IMR-90 (cell line): ENCODE data around the gene ZNF358. TPM values are rescaled to one million over a fixed set of nuclear protein-coding genes. Genes with fewer than 3 reads are reported as not detected.

Source experiments
- ATAC-seq: fragments of 200-7000 bp; cut with Tn5 transposase; 2 replicates; pipeline ENCODE4 v1.9.1; 2020; ENCODE audit warnings: low read depth, mild to moderate bottlenecking, moderate library complexity
- BruUV-seq: library from RNA; stranded (reverse); fragments of 400-500 nt; replicated peaks from 2 replicates; lab custom pipeline; 2021; lab: Mats Ljungman, UMichigan
- CTCF ChIA-PET: fragments of 300-600 bp; formaldehyde crosslinking; extraction: SDS; loops from one replicate; lab custom pipeline; 2021; ENCODE audit warnings: antibody characterized with exemption; lab: Yijun Ruan, JAX
- POLR2A ChIA-PET: fragments of 300-600 bp; sonication (Branson Sonifier 250); formaldehyde crosslinking; loops from one replicate; lab custom pipeline; 2022; ENCODE audit warnings: antibody characterized with exemption; ENCODE audit not compliant: unreplicated experiment; lab: Charles Lee
- DNase-seq: peaks from one replicate; pipeline ENCODE4 v3.0.0; 2013
- H2AFZ ChIP-seq: replicated peaks from 2 replicates; pipeline ENCODE3; 2013; ENCODE audit warnings: low read length, mild to moderate bottlenecking; ENCODE audit not compliant: poor library complexity
- H2AK5ac ChIP-seq: 2 replicates; pipeline ENCODE4 v1.6.1; 2013; ENCODE audit warnings: low read depth, low read length, inconsistent platforms
- H2AK9ac ChIP-seq: replicated peaks from 2 replicates; pipeline ENCODE3; 2013; ENCODE audit warnings: mild to moderate bottlenecking, low read depth, low read length, moderate library complexity; ENCODE audit not compliant: poor library complexity
- H2BK120ac ChIP-seq: 2 replicates; pipeline ENCODE4 v1.6.1; 2013; ENCODE audit warnings: low read depth, low read length, inconsistent platforms
- H2BK15ac ChIP-seq: 3 replicates; pipeline ENCODE4 v1.6.1; 2013; ENCODE audit warnings: low read depth, low read length, inconsistent platforms
- H2BK20ac ChIP-seq: 2 replicates; pipeline ENCODE4 v1.6.1; 2013; ENCODE audit warnings: low read depth, mild to moderate bottlenecking, inconsistent platforms, low read length, moderate library complexity
- H2BK5ac ChIP-seq: 2 replicates; pipeline ENCODE4 v1.6.1; 2013; ENCODE audit warnings: mild to moderate bottlenecking, low read depth, low read length, inconsistent platforms; ENCODE audit not compliant: poor library complexity, severe bottlenecking
- H3K14ac ChIP-seq: replicated peaks from 2 replicates; pipeline ENCODE4 v1.6.1; 2013; ENCODE audit warnings: low read depth, low read length, inconsistent platforms
- H3K18ac ChIP-seq: 2 replicates; pipeline ENCODE4 v1.6.1; 2013; ENCODE audit warnings: low read depth, low read length, control low read depth
- H3K23ac ChIP-seq: 2 replicates; pipeline ENCODE4 v1.6.1; 2013; ENCODE audit warnings: low read depth, low read length, inconsistent platforms
- H3K27ac ChIP-seq: 2 replicates; pipeline ENCODE4 v1.5.1; 2013; ENCODE audit warnings: mild to moderate bottlenecking, control low read depth, low read length; ENCODE audit not compliant: insufficient read depth
- H3K27me3 ChIP-seq: 2 replicates; pipeline ENCODE4 v1.6.1; 2013; ENCODE audit warnings: low read length; ENCODE audit not compliant: control insufficient read depth, insufficient read depth
- H3K36me3 ChIP-seq: 2 replicates; pipeline ENCODE4 v1.6.1; 2013; ENCODE audit warnings: low read length, mixed read lengths; ENCODE audit not compliant: control insufficient read depth, insufficient read depth
- H3K4ac ChIP-seq: 2 replicates; pipeline ENCODE4 v1.6.1; 2013; ENCODE audit warnings: low read depth, low read length, inconsistent platforms
- H3K4me1 ChIP-seq: 2 replicates; pipeline ENCODE4 v1.6.1; 2013; ENCODE audit warnings: low read length, mixed read lengths; ENCODE audit not compliant: control insufficient read depth, insufficient read depth
- H3K4me2 ChIP-seq: 2 replicates; pipeline ENCODE4 v1.6.1; 2013; ENCODE audit warnings: low read depth, mild to moderate bottlenecking, control low read depth, low read length, moderate library complexity
- H3K4me3 ChIP-seq: 2 replicates; pipeline ENCODE4 v1.5.1; 2013; ENCODE audit warnings: low read depth, mild to moderate bottlenecking, control low read depth, low read length, moderate library complexity; ENCODE audit not compliant: insufficient read depth
- H3K56ac ChIP-seq: 2 replicates; pipeline ENCODE4 v1.6.1; 2013; ENCODE audit warnings: low read length, inconsistent platforms; ENCODE audit not compliant: insufficient read depth; ENCODE audit errors: extremely low read depth
- H3K79me1 ChIP-seq, 2 experiments: 2 replicates each; pipeline ENCODE4 v1.6.1; 2013; ENCODE audit warnings: low read length in 2 of 2, inconsistent platforms in 1 of 2, low read depth in 1 of 2
- H3K9ac ChIP-seq: 2 replicates; pipeline ENCODE4 v1.6.1; 2013; ENCODE audit warnings: low read depth, low read length, control low read depth
- H3K9me1 ChIP-seq: 2 replicates; pipeline ENCODE4 v1.6.1; 2013; ENCODE audit warnings: low read length, inconsistent platforms; ENCODE audit not compliant: insufficient read depth
- H3K9me3 ChIP-seq: 2 replicates; pipeline ENCODE4 v1.6.1; 2013; ENCODE audit warnings: low read length; ENCODE audit not compliant: control insufficient read depth, insufficient read depth
- H4K20me1 ChIP-seq: 2 replicates; pipeline ENCODE4 v1.6.1; 2013; ENCODE audit warnings: low read length, inconsistent platforms; ENCODE audit not compliant: insufficient read depth
- H4K5ac ChIP-seq: 2 replicates; pipeline ENCODE4 v1.6.1; 2013; ENCODE audit warnings: mild to moderate bottlenecking, low read depth, low read length, control low read depth
- H4K8ac ChIP-seq, 2 experiments: 2 replicates each; pipeline ENCODE4 v1.6.1; 2013; ENCODE audit warnings: low read depth in 2 of 2, low read length in 2 of 2, control low read depth in 1 of 2, inconsistent platforms in 1 of 2
- H4K91ac ChIP-seq: 2 replicates; pipeline ENCODE4 v1.6.1; 2013; ENCODE audit warnings: low read depth, low read length, inconsistent platforms; ENCODE audit not compliant: insufficient read depth
- CHD1 ChIP-seq: IDR thresholded peaks from 2 replicates; pipeline ENCODE4 v1.6.1; 2012; ENCODE audit warnings: low read depth, low read length, improper control_type of control experiment
- CTCF ChIP-seq: conservative IDR thresholded peaks from 2 replicates; pipeline ENCODE4 v1.5.1; 2012; ENCODE audit warnings: mild to moderate bottlenecking, low read depth, low read length, improper control_type of control experiment
- MAFK ChIP-seq: IDR thresholded peaks from 2 replicates; pipeline ENCODE4 v1.6.1; 2012; ENCODE audit warnings: low read depth, low read length, improper control_type of control experiment
- USF2 ChIP-seq: fragments of 150-350 bp; IDR thresholded peaks from 2 replicates; pipeline ENCODE4 v1.6.1; 2017; ENCODE audit warnings: mild to moderate bottlenecking, antibody characterized with exemption, low read length, low read depth
- WGBS, 2 experiments: methylation state at CpG; one replicate each; pipeline versions ENCODE4 v1.1.5 to v1.1.7; 2013; ENCODE audit warnings: missing lambda C conversion rate in 2 of 2; ENCODE audit not compliant: insufficient read length in 1 of 2; ENCODE audit errors: extremely low coverage in 2 of 2; 5-methylcytosine and 5-hydroxymethylcytosine counted together
- dilution Hi-C: fragments of 300-500 bp; cut with HindIII; formaldehyde crosslinking; loops from one replicate; pipeline ENCODE4 v1.14.3; 2018; ENCODE audit warnings: low sequenced_read_pairs; ENCODE audit not compliant: unreplicated experiment
- in situ Hi-C: fragments of 300-500 bp; cut with MboI; formaldehyde crosslinking; loops from 3 replicates; pipeline ENCODE4 v1.14.3; 2019; ENCODE audit warnings: low sequenced_read_pairs, inconsistent platforms, mixed read lengths
- intact Hi-C: fragments of 100-400 bp; cut with micrococcal nuclease; formaldehyde crosslinking; loops from 2 replicates; pipeline ENCODE4 v1.10.0; 2022
- polyA plus RNA-seq, 3 experiments: library from polyadenylated mRNA; depleted of rRNA; stranded (reverse); fragments of >200 nt; gene quantifications; 2 replicates each; pipeline ENCODE4 v1.2.3, GENCODE V29; 2012; ENCODE audit warnings: low replicate concordance in 1 of 3
- total RNA-seq: library from RNA; depleted of rRNA; stranded (reverse); fragments of >200 nt; gene quantifications from 2 replicates; pipeline ENCODE4 v1.2.3, GENCODE V29; 2012

ZNF358 gene
- total and polyA plus RNA-seq, 2 of the 4 experiments (the other 2 are of a cell fraction) = 5.4 to 30.7 TPM

- 100% methylated on average over 1 of the region's 3 CpGs; no CpG with 5 or more reads in 1 of the 2 experiments for WGBS, 2 experiments
- Histone ChIP-seq H3K14ac (no peak overlapping the region), H2BK120ac (no peak overlapping the region), H2AK5ac (no peak overlapping the region), H2BK20ac (no peak overlapping the region), H4K20me1 (no peaks in the 10 kb centered on the region; the same call in 1 of the 2 replicates), H4K5ac (no peak overlapping the region), H3K9me3 (no peaks in the 10 kb centered on the region), H3K4me3 (no peak overlapping the region), H3K36me3 (peaks cover 30% of the 10 kb centered on the region), H3K9ac (no peak overlapping the region), H4K91ac (no peak overlapping the region), H4K8ac (no peak overlapping the region), H3K56ac (no peak overlapping the region), H3K18ac (no peak overlapping the region), H2BK5ac (no peak overlapping the region), H2AFZ (no peak overlapping the region), H3K27ac (no peak overlapping the region), H3K23ac (no peak overlapping the region), H3K27me3 (no peaks in the 10 kb centered on the region), H3K9me1 (no peaks in the 10 kb centered on the region), H2BK15ac (no peak overlapping the region), H3K4me1 (no peaks in the 10 kb centered on the region), H3K4me2 (no peak overlapping the region), H3K4ac (no peak overlapping the region), H3K79me1 (0 out of 4 replicates have a peak, but pooled peaks cover 1 to 2% of the 10 kb centered on the region in 2 experiments), H2AK9ac (no peak overlapping the region)
- no TSS peak for BruUV-seq
- ATAC-seq = no peak
- CTCF ChIA-PET = no interaction called here
- intact Hi-C loops (no loop called here), in situ Hi-C loops (no loop called here), dilution Hi-C loops (no loop called here)
- DNase-seq = no peak
- POLR2A ChIA-PET = no interaction called here
- TF ChIP-seq USF2 (no peak), MAFK (no peak), CTCF (no peak), CHD1 (no peak)
These were observed 31.3 kb downstream of the ZNF358 start for GRCh38 chr19:7547159-7547558.
